Subcutaneous abdominal adipose tissue (tissue), 5 donors: ENCODE measurements around the gene ASB2.

Experiments used
- H3K27ac ChIP-seq: one replicate; pipeline ENCODE4 v1.7.0; 2013; ENCODE audit warnings: low read depth, mild to moderate bottlenecking, inconsistent platforms, low read length, moderate library complexity
- H3K27me3 ChIP-seq, 5 donors: one replicate each; pipeline ENCODE4 v1.7.0; 2013; ENCODE audit warnings: low read length in 5 of 5, inconsistent platforms in 1 of 5; ENCODE audit not compliant: control insufficient read depth in 5 of 5, insufficient read depth in 4 of 5
- H3K36me3 ChIP-seq, 5 donors: one replicate each; pipeline ENCODE4 v1.7.0; 2013; ENCODE audit warnings: low read length in 5 of 5; ENCODE audit not compliant: control insufficient read depth in 5 of 5, insufficient read depth in 5 of 5
- H3K4me1 ChIP-seq, 5 donors: one replicate each; pipeline ENCODE4 v1.7.0; 2013; ENCODE audit warnings: low read length in 5 of 5, mild to moderate bottlenecking in 3 of 5, moderate library complexity in 1 of 5; ENCODE audit not compliant: control insufficient read depth in 5 of 5, insufficient read depth in 5 of 5
- H3K4me3 ChIP-seq, 5 donors: one replicate each; pipeline ENCODE4 v1.7.0; 2013; ENCODE audit warnings: low read length in 5 of 5, low read depth in 1 of 5
- H3K9ac ChIP-seq, 5 donors: one replicate each; pipeline ENCODE4 v1.7.0; 2013; ENCODE audit warnings: low read length in 5 of 5, mild to moderate bottlenecking in 4 of 5, moderate library complexity in 3 of 5
- H3K9me3 ChIP-seq, 5 donors: one replicate each; pipeline ENCODE4 v1.7.0; 2013; ENCODE audit warnings: low read length in 5 of 5; ENCODE audit not compliant: control insufficient read depth in 5 of 5
- donor health status: healthy.
- donor health status: healthy.
- donor health status: healthy.
- donor health status: healthy.
- donor health status: healthy.

The ASB2 gene

DNA sequence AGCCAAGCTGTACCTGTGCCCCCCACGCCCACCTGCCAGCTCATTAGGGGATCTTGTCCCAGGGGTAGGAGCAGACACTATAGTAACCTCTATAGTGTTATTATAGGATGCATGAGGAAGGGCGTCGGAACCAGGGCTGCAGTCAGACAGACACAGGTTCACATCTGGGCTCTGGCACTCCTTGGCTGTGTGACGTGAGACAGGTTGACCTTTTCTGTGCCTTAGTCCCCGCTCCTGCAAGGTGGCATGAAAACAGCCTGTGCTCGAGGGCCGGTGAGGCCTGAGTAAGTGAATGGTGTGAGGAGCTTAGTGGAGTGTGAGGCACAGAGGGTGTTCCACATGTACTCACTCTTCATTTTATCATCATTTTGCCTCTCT, 19.0 kb downstream of the ASB2 start:
- no peak overlapping the region for H3K4me3 ChIP-seq
- H3K9ac ChIP-seq: no peak overlapping the region
- no peak overlapping the region for H3K27ac ChIP-seq

DNA sequence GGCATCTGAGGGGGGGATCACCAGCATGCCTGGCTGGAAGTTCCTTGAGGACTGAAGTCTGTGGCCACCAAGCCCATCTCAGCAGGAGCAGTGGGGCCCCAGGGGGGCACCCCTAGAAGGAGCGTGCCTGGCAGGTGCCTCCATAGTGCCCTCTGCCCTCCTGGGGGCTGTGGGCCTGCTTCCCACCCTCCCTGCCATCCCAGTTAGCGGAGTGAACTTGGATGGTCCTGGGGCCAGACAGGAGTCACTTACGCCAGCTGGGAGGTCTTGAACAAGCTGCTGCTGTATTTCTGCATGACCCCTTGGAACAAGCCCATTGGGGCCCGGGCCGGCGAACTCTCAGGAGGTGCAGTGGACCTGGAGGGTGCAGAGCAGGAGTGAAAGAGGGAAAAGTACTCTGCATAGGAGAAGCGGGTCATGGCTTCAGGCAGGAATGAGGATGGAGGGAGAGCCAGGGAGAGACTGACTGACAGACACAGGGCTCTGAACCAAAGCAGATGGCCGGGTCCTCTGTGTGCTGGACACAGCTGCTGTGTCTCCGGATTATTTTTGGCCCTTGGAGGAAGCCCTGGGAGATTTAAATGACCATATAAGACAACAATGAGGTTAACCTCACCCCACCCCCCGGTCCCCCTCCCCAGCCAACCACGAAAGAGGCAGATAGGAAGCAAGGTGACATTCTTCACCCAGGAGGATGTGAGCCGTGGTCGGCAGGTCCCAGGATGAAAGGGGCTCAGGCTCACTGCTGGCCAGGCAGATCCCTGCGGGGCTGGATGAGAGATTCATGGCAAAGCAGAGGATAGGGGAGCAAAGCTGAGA, 19.6 kb downstream of the ASB2 start:
- no peak overlapping the region for H3K9ac ChIP-seq
- H3K9me3 ChIP-seq: no peaks in the 10 kb centered on the region
- H3K4me1 ChIP-seq: peaks cover 0 to 8% (median 3%) of the 10 kb centered on the region in 5 donors
- no peak overlapping the region for H3K4me3 ChIP-seq
- H3K36me3 ChIP-seq: no peaks in the 10 kb centered on the region
- peaks cover 7 to 35% (median 14%) of the 10 kb centered on the region in 5 donors for H3K27me3 ChIP-seq
- H3K27ac ChIP-seq: no peak overlapping the region

More for the DNA sequence above, 19.0 kb downstream of the ASB2 start:
- peaks cover 0 to 8% (median 3%) of the 10 kb centered on the region in 5 donors for H3K4me1 ChIP-seq
- no peaks in the 10 kb centered on the region for H3K9me3 ChIP-seq
- H3K36me3 ChIP-seq: no peaks in the 10 kb centered on the region
- peaks cover 7 to 35% (median 14%) of the 10 kb centered on the region in 5 donors for H3K27me3 ChIP-seq

DNA sequence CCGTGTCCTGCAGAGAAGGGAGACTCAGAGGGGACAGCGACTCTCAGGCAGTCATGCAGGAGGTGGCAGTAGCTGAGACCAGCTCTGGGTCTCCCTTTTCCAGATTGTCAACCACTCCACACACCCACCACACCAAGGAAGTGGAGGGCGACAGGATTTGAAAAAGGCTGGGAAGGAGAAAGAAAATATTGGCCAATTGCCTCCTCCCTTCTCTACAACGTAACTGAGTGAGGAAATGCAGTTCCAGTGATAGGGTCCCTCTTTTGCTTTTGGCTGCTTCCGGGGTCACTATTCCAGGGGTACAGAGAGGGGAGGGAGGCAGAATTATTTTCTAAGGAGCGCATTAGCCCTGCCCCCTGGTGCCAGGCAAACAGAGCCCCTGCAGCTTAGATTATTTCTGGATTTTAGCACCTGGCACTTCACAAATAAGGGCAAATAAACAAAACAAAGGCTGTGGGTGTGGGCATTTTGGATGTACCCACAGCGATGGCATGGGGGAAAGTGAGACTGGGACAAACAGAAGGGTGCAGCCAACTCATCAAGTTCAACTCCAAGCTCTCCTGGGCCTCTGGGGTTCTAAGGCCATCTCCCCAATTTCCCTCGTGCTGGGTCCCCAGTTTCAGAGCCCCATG, 20.4 kb downstream of the ASB2 start:
- peaks cover 7 to 35% (median 14%) of the 10 kb centered on the region in 5 donors for H3K27me3 ChIP-seq
- H3K36me3 ChIP-seq: no peaks in the 10 kb centered on the region
- peak overlapping the region in 1 of 5 donors; percentile 3 for H3K4me3 ChIP-seq
- no peak overlapping the region for H3K27ac ChIP-seq
- no peaks in the 10 kb centered on the region for H3K9me3 ChIP-seq
- peak overlapping the region in 1 of 5 donors; percentile 31 for H3K9ac ChIP-seq
- H3K4me1 ChIP-seq: peaks cover 0 to 8% (median 3%) of the 10 kb centered on the region in 5 donors

DNA sequence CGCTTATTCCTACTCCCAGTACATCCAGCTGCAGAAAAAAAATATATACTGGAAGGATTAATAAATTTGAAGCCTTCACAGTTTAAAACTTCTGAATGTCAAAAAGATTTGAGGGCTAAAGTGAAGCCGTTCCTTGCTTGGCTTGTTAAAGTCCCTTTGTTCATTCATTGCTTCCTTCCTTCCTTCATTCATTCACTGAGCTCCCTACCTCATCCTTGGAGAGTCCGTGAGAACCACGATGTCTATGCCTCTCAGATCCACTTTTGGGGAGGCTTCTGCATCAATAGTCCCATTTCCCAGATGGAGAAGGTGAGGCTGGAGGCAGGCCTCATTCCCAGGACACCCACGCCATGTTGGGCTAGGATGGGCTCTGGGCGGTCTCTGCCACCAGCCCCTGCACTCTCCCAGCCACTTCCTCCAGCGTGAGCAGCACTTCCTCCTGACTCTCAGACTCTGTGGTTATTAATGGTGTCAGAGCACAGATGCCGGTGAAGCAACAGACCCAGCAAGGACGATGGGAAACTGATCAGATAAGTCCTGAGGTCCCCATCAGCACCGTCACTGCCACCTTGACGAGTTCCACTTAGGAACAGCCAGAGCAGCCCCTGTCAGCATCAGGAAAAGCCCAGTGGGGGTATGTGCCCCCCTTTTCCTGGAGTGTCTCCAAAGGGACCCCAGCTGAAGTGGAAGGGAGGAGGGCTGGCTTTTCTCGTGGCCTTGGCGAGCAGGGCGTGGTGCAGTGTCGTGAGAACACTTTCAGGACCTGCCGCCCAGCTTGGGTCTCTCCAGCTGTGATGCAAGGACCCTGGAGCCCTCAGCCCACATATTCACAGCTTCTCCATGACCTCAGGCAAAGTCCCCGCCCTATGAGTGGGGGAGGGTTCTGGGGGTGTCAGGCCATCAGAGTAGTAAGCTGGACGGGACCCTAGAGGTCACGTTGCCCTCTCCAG, 21.2 kb downstream of the ASB2 start:
- Histone ChIP-seq H3K4me1 (peaks cover 0 to 8% (median 3%) of the 10 kb centered on the region in 5 donors), H3K27me3 (peaks cover 7 to 35% (median 14%) of the 10 kb centered on the region in 5 donors), H3K9me3 (no peaks in the 10 kb centered on the region), H3K4me3 (peak overlapping the region in 2 of 5 donors; percentile 3 to 19), H3K27ac (no peak overlapping the region), H3K36me3 (no peaks in the 10 kb centered on the region), H3K9ac (peak overlapping the region in 1 of 5 donors; percentile 31)

DNA sequence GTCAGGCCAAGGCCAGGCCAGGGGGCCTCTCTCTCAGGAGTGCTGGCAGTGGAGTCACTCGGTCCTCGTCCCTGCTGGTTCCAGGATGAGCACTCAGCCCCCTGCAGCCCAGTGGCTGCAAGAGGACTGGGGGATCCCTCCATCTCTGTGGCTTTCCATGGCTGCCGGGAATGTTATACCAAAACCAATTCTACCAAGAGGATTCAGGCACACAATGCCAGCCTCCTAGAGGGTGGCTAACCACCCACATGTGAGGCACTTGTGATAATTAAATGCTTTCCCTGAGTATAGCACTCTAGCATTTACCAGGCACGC, 21.9 kb downstream of the ASB2 start:
- peaks cover 0 to 8% (median 3%) of the 10 kb centered on the region in 5 donors for H3K4me1 ChIP-seq
- peaks cover 7 to 35% (median 14%) of the 10 kb centered on the region in 5 donors for H3K27me3 ChIP-seq
- no peak overlapping the region for H3K4me3 ChIP-seq
- H3K27ac ChIP-seq: no peak overlapping the region
- H3K36me3 ChIP-seq: no peaks in the 10 kb centered on the region
- H3K9me3 ChIP-seq: no peaks in the 10 kb centered on the region
- no peak overlapping the region for H3K9ac ChIP-seq

DNA sequence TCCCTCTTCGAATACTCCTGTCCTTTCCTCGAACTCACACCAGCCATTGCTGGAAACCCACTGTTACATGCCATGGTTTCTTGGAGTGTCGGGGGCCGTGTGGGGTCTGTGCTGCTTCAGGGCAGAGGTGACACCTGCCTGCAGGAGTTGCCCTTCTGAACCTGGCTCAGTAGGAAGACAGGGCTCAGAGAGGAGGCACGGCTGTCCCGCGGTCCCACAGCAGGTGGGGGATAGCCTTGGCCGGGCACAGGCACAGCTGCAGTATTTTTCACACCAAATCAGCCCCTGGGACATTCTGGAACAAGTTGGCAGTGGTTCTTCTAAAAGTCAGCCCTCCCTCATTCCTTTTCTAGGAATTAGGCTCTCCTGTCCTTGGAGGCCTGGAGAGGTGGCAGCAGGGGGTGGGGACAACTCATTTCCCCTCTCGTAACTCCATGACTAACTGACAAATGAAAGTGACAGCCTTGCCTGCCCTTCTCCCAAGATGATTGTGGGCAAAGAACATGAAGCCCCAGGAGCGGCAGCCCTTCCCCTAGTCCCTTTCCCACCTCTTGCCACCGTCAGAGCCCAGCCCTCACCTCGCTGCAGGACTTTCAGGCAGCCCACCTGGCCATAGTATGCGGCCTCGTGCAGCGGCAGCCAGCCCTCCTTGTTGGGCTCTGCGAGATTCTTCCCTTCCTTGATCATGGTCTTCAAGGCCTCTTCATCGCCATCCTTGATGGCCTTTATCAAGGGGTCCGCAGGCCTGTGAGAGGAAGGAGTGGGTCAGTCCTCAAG, 22.4 kb downstream of the ASB2 start:
- H3K4me3 ChIP-seq: no peak overlapping the region
- peaks cover 7 to 35% (median 14%) of the 10 kb centered on the region in 5 donors for H3K27me3 ChIP-seq
- no peaks in the 10 kb centered on the region for H3K9me3 ChIP-seq
- no peaks in the 10 kb centered on the region for H3K36me3 ChIP-seq
- no peak overlapping the region for H3K27ac ChIP-seq
- H3K9ac ChIP-seq: no peak overlapping the region
- H3K4me1 ChIP-seq: peaks cover 0 to 8% (median 3%) of the 10 kb centered on the region in 5 donors

DNA sequence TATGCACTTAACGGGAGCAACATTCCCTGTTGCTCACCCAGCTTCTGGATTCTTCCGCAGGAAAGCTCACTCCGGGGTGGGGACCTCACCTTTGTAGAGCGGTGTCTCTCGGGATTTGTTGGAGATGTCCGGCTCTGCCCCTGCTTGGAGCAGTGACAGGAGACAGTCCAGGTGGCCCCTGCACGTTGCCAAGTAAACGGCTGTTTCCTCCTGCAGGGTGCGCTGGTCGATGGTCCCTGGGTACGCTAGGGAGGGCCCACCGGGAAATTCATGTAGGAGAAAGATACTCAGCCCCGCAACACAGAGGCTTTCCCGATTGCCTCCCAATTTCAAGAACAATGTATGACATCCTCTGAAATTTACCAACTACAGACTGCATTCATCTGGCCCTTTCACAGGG, 23.1 kb downstream of the ASB2 start:
- no peaks in the 10 kb centered on the region for H3K36me3 ChIP-seq
- H3K9me3 ChIP-seq: no peaks in the 10 kb centered on the region
- peaks cover 7 to 35% (median 12%) of the 10 kb centered on the region in 5 donors for H3K27me3 ChIP-seq
- no peak overlapping the region for H3K27ac ChIP-seq
- H3K4me3 ChIP-seq: no peak overlapping the region
- H3K4me1 ChIP-seq: peaks cover 0 to 8% (median 3%) of the 10 kb centered on the region in 5 donors
- H3K9ac ChIP-seq: no peak overlapping the region

DNA sequence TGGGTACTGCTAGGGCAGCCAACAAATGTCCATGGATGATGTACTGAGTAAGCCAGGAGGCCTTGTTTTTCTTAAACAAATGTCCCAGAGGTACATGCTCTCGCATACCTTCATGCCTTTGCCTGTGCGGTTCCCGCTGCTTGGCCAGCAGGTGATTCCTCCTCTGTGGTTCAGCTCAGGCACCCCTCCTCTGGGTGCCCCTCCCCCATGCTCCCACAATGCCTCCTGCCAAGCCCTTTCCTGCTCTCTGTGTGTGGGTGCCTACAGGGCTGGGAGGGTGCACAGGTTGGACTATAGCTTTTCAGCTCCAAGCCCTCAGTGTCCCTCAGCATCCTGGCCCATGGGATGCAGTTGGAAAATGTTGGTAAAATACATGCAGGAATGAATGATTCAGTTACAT, 23.5 kb downstream of the ASB2 start:
- H3K9ac ChIP-seq: no peak overlapping the region
- H3K27me3 ChIP-seq: peaks cover 7 to 32% (median 8%) of the 10 kb centered on the region in 5 donors
- H3K9me3 ChIP-seq: no peaks in the 10 kb centered on the region
- H3K4me3 ChIP-seq: no peak overlapping the region
- no peaks in the 10 kb centered on the region for H3K36me3 ChIP-seq
- peaks cover 0 to 8% (median 3%) of the 10 kb centered on the region in 5 donors for H3K4me1 ChIP-seq
- H3K27ac ChIP-seq: no peak overlapping the region
